ENCODE results near the gene ERRFI1.
"Not testable (repeated sequence)": the region's sequence is repeated elsewhere in the genome, so short reads cannot be mapped to it uniquely, and the experiment has no call there.

Gene ERRFI1

GRCh38 chr1:8026153-8026975 is at the start of gene ERRFI1:
Gene ERRFI1, minus strand, starts transcription at chr1:8026309. Its CDS starts 10,690 bp downstream, at chr1:8015619.
- peak; percentile 92 for DNase-seq

- DNase-seq = no peak
Measured at GRCh38 chr1:8075511-8076051, 49.5 kb upstream of the ERRFI1 start.

GRCh38 chr1:8073112-8073855 is 47.2 kb upstream of the ERRFI1 start:
- no peak for DNase-seq

GRCh38 chr1:8070381-8070811 is 44.3 kb upstream of the ERRFI1 start:
- no peak for DNase-seq

- not testable (repeated sequence) for DNase-seq
Measured at GRCh38 chr1:8069614-8070320, 43.7 kb upstream of the ERRFI1 start.

GRCh38 chr1:8065369-8065768 is 39.3 kb upstream of the ERRFI1 start:
- DNase-seq = no peak

GRCh38 chr1:8063298-8064036 is 37.4 kb upstream of the ERRFI1 start:
- DNase-seq = no peak

- DNase-seq = no peak
Measured at GRCh38 chr1:8062861-8063260, 36.8 kb upstream of the ERRFI1 start.

- no peak for DNase-seq
Measured at GRCh38 chr1:8061673-8062386, 35.7 kb upstream of the ERRFI1 start.

- no peak for DNase-seq
Measured at GRCh38 chr1:8061210-8061609, 35.1 kb upstream of the ERRFI1 start.

- DNase-seq = no peak
Measured at GRCh38 chr1:8059161-8059622, 33.1 kb upstream of the ERRFI1 start.

- DNase-seq = not testable (repeated sequence)
Measured at GRCh38 chr1:8057779-8058178, 31.7 kb upstream of the ERRFI1 start.

GRCh38 chr1:8055973-8056372 is 29.9 kb upstream of the ERRFI1 start:
- no peak for DNase-seq

- DNase-seq = no peak
Measured at GRCh38 chr1:8053878-8054567, 27.9 kb upstream of the ERRFI1 start.

GRCh38 chr1:8051650-8052049 is 25.5 kb upstream of the ERRFI1 start:
- DNase-seq = no peak

- DNase-seq = not testable (repeated sequence)
Measured at GRCh38 chr1:8049229-8049628, 23.1 kb upstream of the ERRFI1 start.

GRCh38 chr1:8047686-8048445 is 21.8 kb upstream of the ERRFI1 start:
- DNase-seq = no peak

GRCh38 chr1:8047112-8047511 is 21.0 kb upstream of the ERRFI1 start:
- no peak for DNase-seq

GRCh38 chr1:8046391-8046790 is 20.3 kb upstream of the ERRFI1 start:
- DNase-seq = no peak

GRCh38 chr1:8043621-8044020 is 17.5 kb upstream of the ERRFI1 start:
- DNase-seq = no peak

All from RPMI8226 (cell line).